IPS-20b (cell line): ENCODE data around the gene BRINP3.

Source experiments
- H3K27ac ChIP-seq: one replicate; pipeline ENCODE4 v1.5.1; 2013; ENCODE audit warnings: low read length
- H3K27me3 ChIP-seq: 2 replicates; pipeline ENCODE4 v1.6.1; 2013; ENCODE audit warnings: mild to moderate bottlenecking, low read length, inconsistent platforms; ENCODE audit not compliant: insufficient read depth
- H3K36me3 ChIP-seq: 2 replicates; pipeline ENCODE4 v1.6.1; 2013; ENCODE audit warnings: low read depth, mild to moderate bottlenecking, inconsistent platforms, low read length, moderate library complexity; ENCODE audit not compliant: insufficient read depth
- H3K4me1 ChIP-seq: 2 replicates; pipeline ENCODE4 v1.6.1; 2013; ENCODE audit warnings: mild to moderate bottlenecking, control low read depth, inconsistent platforms, low read length, moderate library complexity; ENCODE audit not compliant: insufficient read depth
- H3K4me3 ChIP-seq: 2 replicates; pipeline ENCODE4 v1.5.1; 2013; ENCODE audit warnings: mild to moderate bottlenecking, low read length, inconsistent platforms
- H3K9ac ChIP-seq: 2 replicates; pipeline ENCODE4 v1.6.1; 2013; ENCODE audit warnings: low read depth, mild to moderate bottlenecking, inconsistent platforms, low read length, moderate library complexity
- H3K9me3 ChIP-seq: 2 replicates; pipeline ENCODE4 v1.6.1; 2013; ENCODE audit warnings: mild to moderate bottlenecking, low read depth, low read length, inconsistent platforms; ENCODE audit not compliant: insufficient read depth

Gene BRINP3

GRCh38 chr1:190373705-190374336, 103.8 kb downstream of the BRINP3 start:
- no peaks in the 10 kb centered on the region for H3K9me3 ChIP-seq
- no peaks in the 10 kb centered on the region for H3K4me1 ChIP-seq
- H3K36me3 ChIP-seq, result no peaks in the 10 kb centered on the region
- no peaks in the 10 kb centered on the region for H3K27me3 ChIP-seq
- H3K27ac ChIP-seq, result no peak overlapping the region
- H3K9ac ChIP-seq, result no peak overlapping the region
- H3K4me3 ChIP-seq, result no peak overlapping the region

GRCh38 chr1:190367200-190367599, 110.5 kb downstream of the BRINP3 start:
- Histone ChIP-seq H3K36me3 (no peaks in the 10 kb centered on the region), H3K9ac (no peak overlapping the region), H3K4me3 (no peak overlapping the region), H3K9me3 (peaks cover 16% of the 10 kb centered on the region), H3K27ac (no peak overlapping the region), H3K4me1 (no peaks in the 10 kb centered on the region), H3K27me3 (no peaks in the 10 kb centered on the region)

- Histone ChIP-seq H3K4me1 (no peaks in the 10 kb centered on the region), H3K9me3 (peaks cover 16% of the 10 kb centered on the region), H3K4me3 (no peak overlapping the region), H3K27ac (no peak overlapping the region), H3K27me3 (no peaks in the 10 kb centered on the region), H3K36me3 (no peaks in the 10 kb centered on the region), H3K9ac (no peak overlapping the region)
Observed at GRCh38 chr1:190365283-190365682, 112.4 kb downstream of the BRINP3 start.

GRCh38 chr1:190353538-190354101, 124.0 kb downstream of the BRINP3 start:
- H3K9me3 ChIP-seq, result no peaks in the 10 kb centered on the region
- no peak overlapping the region for H3K27ac ChIP-seq
- no peak overlapping the region for H3K9ac ChIP-seq
- no peak overlapping the region for H3K4me3 ChIP-seq
- H3K4me1 ChIP-seq, result no peaks in the 10 kb centered on the region
- H3K36me3 ChIP-seq, result no peaks in the 10 kb centered on the region
- H3K27me3 ChIP-seq, result no peaks in the 10 kb centered on the region

- H3K4me3 ChIP-seq, result no peak overlapping the region
- H3K9me3 ChIP-seq, result no peaks in the 10 kb centered on the region
- no peaks in the 10 kb centered on the region for H3K27me3 ChIP-seq
- no peaks in the 10 kb centered on the region for H3K36me3 ChIP-seq
- H3K27ac ChIP-seq, result no peak overlapping the region
- no peak overlapping the region for H3K9ac ChIP-seq
- H3K4me1 ChIP-seq, result no peaks in the 10 kb centered on the region
Observed at GRCh38 chr1:190344454-190344853, 133.2 kb downstream of the BRINP3 start.

- Histone ChIP-seq H3K36me3 (no peaks in the 10 kb centered on the region), H3K4me3 (no peak overlapping the region), H3K9ac (no peak overlapping the region), H3K27me3 (no peaks in the 10 kb centered on the region), H3K27ac (no peak overlapping the region), H3K4me1 (no peaks in the 10 kb centered on the region), H3K9me3 (no peaks in the 10 kb centered on the region; the same call in 1 of the 2 replicates)
Observed at GRCh38 chr1:190338829-190339228, 138.8 kb downstream of the BRINP3 start.

- no peak overlapping the region for H3K4me3 ChIP-seq
Observed at GRCh38 chr1:190328871-190329270, 148.8 kb downstream of the BRINP3 start.

GRCh38 chr1:190328361-190328760, 149.3 kb downstream of the BRINP3 start:
- Histone ChIP-seq H3K27ac (no peak overlapping the region), H3K9ac (no peak overlapping the region), H3K9me3 (no peaks in the 10 kb centered on the region), H3K4me3 (no peak overlapping the region), H3K27me3 (no peaks in the 10 kb centered on the region), H3K4me1 (no peaks in the 10 kb centered on the region), H3K36me3 (no peaks in the 10 kb centered on the region)

More at GRCh38 chr1:190328871-190329270, 148.8 kb downstream of the BRINP3 start:
- H3K27me3 ChIP-seq, result no peaks in the 10 kb centered on the region
- H3K9me3 ChIP-seq, result no peaks in the 10 kb centered on the region
- no peak overlapping the region for H3K9ac ChIP-seq
- no peak overlapping the region for H3K27ac ChIP-seq
- H3K4me1 ChIP-seq, result no peaks in the 10 kb centered on the region
- no peaks in the 10 kb centered on the region for H3K36me3 ChIP-seq

GRCh38 chr1:190327271-190327670, 150.4 kb downstream of the BRINP3 start:
- no peak overlapping the region for H3K27ac ChIP-seq
- H3K4me1 ChIP-seq, result no peaks in the 10 kb centered on the region
- no peak overlapping the region for H3K9ac ChIP-seq
- no peak overlapping the region for H3K4me3 ChIP-seq
- H3K9me3 ChIP-seq, result no peaks in the 10 kb centered on the region
- no peaks in the 10 kb centered on the region for H3K36me3 ChIP-seq
- H3K27me3 ChIP-seq, result no peaks in the 10 kb centered on the region

- no peak overlapping the region for H3K9ac ChIP-seq
Observed at GRCh38 chr1:190323530-190323929, 154.1 kb downstream of the BRINP3 start.

GRCh38 chr1:190322274-190322673, 155.4 kb downstream of the BRINP3 start:
- no peaks in the 10 kb centered on the region for H3K4me1 ChIP-seq
- no peaks in the 10 kb centered on the region for H3K36me3 ChIP-seq
- no peak overlapping the region for H3K4me3 ChIP-seq
- no peak overlapping the region for H3K27ac ChIP-seq
- H3K27me3 ChIP-seq, result no peaks in the 10 kb centered on the region
- no peaks in the 10 kb centered on the region for H3K9me3 ChIP-seq
- no peak overlapping the region for H3K9ac ChIP-seq

More at GRCh38 chr1:190323530-190323929, 154.1 kb downstream of the BRINP3 start:
- no peaks in the 10 kb centered on the region for H3K4me1 ChIP-seq
- no peaks in the 10 kb centered on the region for H3K9me3 ChIP-seq
- no peak overlapping the region for H3K4me3 ChIP-seq
- H3K36me3 ChIP-seq, result no peaks in the 10 kb centered on the region
- H3K27me3 ChIP-seq, result no peaks in the 10 kb centered on the region
- no peak overlapping the region for H3K27ac ChIP-seq

GRCh38 chr1:190320952-190321351, 156.7 kb downstream of the BRINP3 start:
- no peaks in the 10 kb centered on the region for H3K4me1 ChIP-seq
- no peak overlapping the region for H3K9ac ChIP-seq
- H3K36me3 ChIP-seq, result no peaks in the 10 kb centered on the region
- H3K27ac ChIP-seq, result no peak overlapping the region
- H3K4me3 ChIP-seq, result no peak overlapping the region
- no peaks in the 10 kb centered on the region for H3K9me3 ChIP-seq
- H3K27me3 ChIP-seq, result no peaks in the 10 kb centered on the region
